H1 (cell line): ENCODE results near the gene ADRM1. TPM values are rescaled to one million over a fixed set of nuclear protein-coding genes. Genes with fewer than 3 reads are reported as not detected.

Experiments used
- CTCF ChIA-PET: fragments of 300-600 bp; sonication (Branson Sonifier 250); formaldehyde crosslinking; loops from one replicate; lab custom pipeline; 2021; ENCODE audit not compliant: partially characterized antibody; lab: Charles Lee
- POLR2A ChIA-PET: fragments of 300-600 bp; sonication (Branson Sonifier 250); formaldehyde crosslinking; loops from one replicate; lab custom pipeline; 2021; ENCODE audit warnings: inconsistent platforms; ENCODE audit not compliant: partially characterized antibody; lab: Charles Lee
- DNase-seq, 2 experiments: peaks; one replicate each; pipeline versions ENCODE4 v3.0.0 to v3.0.0-alpha.2; 2010 to 2022; ENCODE audit warnings: low spot score in 2 of 2, low read depth in 1 of 2, mixed read lengths in 1 of 2
- FAIRE-seq: peaks from 2 replicates; lab custom pipeline; 2011; peaks lifted over from hg19 to GRCh38; lab: Jason Lieb, UNC
- H2AFZ ChIP-seq: 2 replicates; pipeline ENCODE4 v1.8.1; 2012; ENCODE audit warnings: low read length, inconsistent platforms
- H2AK5ac ChIP-seq: 2 replicates; pipeline ENCODE4 v1.6.1; 2013; ENCODE audit warnings: low read depth, low read length
- H2BK120ac ChIP-seq: replicated peaks from 2 replicates; pipeline ENCODE3; 2013; ENCODE audit warnings: low read depth, low read length, inconsistent platforms
- H2BK12ac ChIP-seq: 2 replicates; pipeline ENCODE4 v1.6.1; 2013; ENCODE audit warnings: low read depth, low read length
- H2BK15ac ChIP-seq: 2 replicates; pipeline ENCODE4 v1.6.1; 2013; ENCODE audit warnings: low read length
- H2BK20ac ChIP-seq: 2 replicates; pipeline ENCODE4 v1.6.1; 2013; ENCODE audit warnings: low read length
- H2BK5ac ChIP-seq: 2 replicates; pipeline ENCODE4 v1.6.1; 2013; ENCODE audit warnings: low read depth, low read length
- H3K14ac ChIP-seq: 2 replicates; pipeline ENCODE4 v1.6.1; 2013; ENCODE audit warnings: inconsistent platforms; ENCODE audit not compliant: insufficient read length
- H3K18ac ChIP-seq: 2 replicates; pipeline ENCODE4 v1.6.1; 2013; ENCODE audit warnings: low read length; ENCODE audit errors: extremely low read depth
- H3K23ac ChIP-seq: 2 replicates; pipeline ENCODE4 v1.6.1; 2013; ENCODE audit warnings: inconsistent platforms; ENCODE audit not compliant: insufficient read length
- H3K23me2 ChIP-seq: 2 replicates; pipeline ENCODE4 v1.6.1; 2013; ENCODE audit warnings: low read depth, low read length
- H3K27ac ChIP-seq: 2 replicates; pipeline ENCODE4 v1.6.1; 2011; ENCODE audit warnings: low read depth, low read length, inconsistent platforms
- H3K27me3 ChIP-seq, 4 experiments: replicated peaks in 1 of 4; 1 replicate in 1 of 4; 2 replicates in 3 of 4; pipeline versions ENCODE4 v1.6.1 to v1.8.1; 2011 to 2013; ENCODE audit warnings: low read length in 3 of 4, mild to moderate bottlenecking in 3 of 4, inconsistent platforms in 2 of 4, mixed read lengths in 2 of 4, moderate library complexity in 1 of 4; ENCODE audit not compliant: control insufficient read depth in 3 of 4, insufficient read depth in 3 of 4; ENCODE audit errors: extremely low read depth in 1 of 4
- H3K36me3 ChIP-seq, 4 experiments: 2 replicates each; pipeline versions ENCODE4 v1.6.1 to v1.8.1; 2011 to 2013; ENCODE audit warnings: mild to moderate bottlenecking in 4 of 4, low read length in 3 of 4, moderate library complexity in 2 of 4, control low read depth in 1 of 4, inconsistent platforms in 1 of 4; ENCODE audit not compliant: insufficient read depth in 4 of 4, control insufficient read depth in 2 of 4
- H3K4ac ChIP-seq: replicated peaks from 2 replicates; pipeline ENCODE3; 2013; ENCODE audit warnings: low read length, low read depth, mixed read lengths, inconsistent platforms; ENCODE audit not compliant: insufficient read length
- H3K4me1 ChIP-seq, 4 experiments: replicated peaks in 1 of 4; 1 replicate in 1 of 4; 2 replicates in 3 of 4; pipeline versions ENCODE4 v1.6.1 to v1.8.1; 2011 to 2013; ENCODE audit warnings: low read length in 3 of 4, inconsistent platforms in 2 of 4, mixed read lengths in 1 of 4; ENCODE audit not compliant: insufficient read depth in 4 of 4, control insufficient read depth in 3 of 4
- H3K4me2 ChIP-seq, 2 experiments: 2 replicates each; pipeline versions ENCODE4 v1.6.1 to v1.8.1; 2011 to 2013; ENCODE audit warnings: low read depth in 2 of 2, low read length in 2 of 2, control low read depth in 1 of 2, inconsistent platforms in 1 of 2, mild to moderate bottlenecking in 1 of 2; ENCODE audit not compliant: insufficient read depth in 1 of 2
- H3K4me3 ChIP-seq, 4 experiments: fragments of 200-600, 300-600 bp in 1 of 4; sonication (generic), shearing (Covaris generic), sonication (Bioruptor Twin) in 1 of 4; 2 replicates each; pipeline versions ENCODE4 v1.5.1 to v1.8.1; 2011 to 2016; ENCODE audit warnings: low read length in 4 of 4, low read depth in 3 of 4, control low read depth in 2 of 4, inconsistent platforms in 2 of 4, mild to moderate bottlenecking in 2 of 4, mixed read lengths in 1 of 4, moderate library complexity in 1 of 4; ENCODE audit not compliant: insufficient read depth in 2 of 4; ENCODE audit errors: extremely low read depth in 1 of 4
- H3K56ac ChIP-seq: replicated peaks from 2 replicates; pipeline ENCODE3; 2013; ENCODE audit warnings: low read depth, mild to moderate bottlenecking, mixed read lengths, low read length, inconsistent platforms; ENCODE audit not compliant: insufficient read length
- H3K79me1 ChIP-seq: 2 replicates; pipeline ENCODE4 v1.6.1; 2013; ENCODE audit warnings: low read depth, low read length, control low read depth
- H3K79me2 ChIP-seq, 2 experiments: 2 replicates each; pipeline versions ENCODE4 v1.6.1 to v1.8.1; 2012 to 2013; ENCODE audit warnings: low read length in 2 of 2, mild to moderate bottlenecking in 2 of 2, inconsistent platforms in 1 of 2; ENCODE audit not compliant: insufficient read depth in 2 of 2, control insufficient read depth in 1 of 2
- H3K9ac ChIP-seq, 4 experiments: replicated peaks in 1 of 4; 1 replicate in 1 of 4; 2 replicates in 3 of 4; pipeline versions ENCODE4 v1.6.1 to v1.8.1; 2011 to 2013; ENCODE audit warnings: low read depth in 3 of 4, low read length in 3 of 4, control low read depth in 2 of 4, mild to moderate bottlenecking in 2 of 4, moderate library complexity in 2 of 4, inconsistent platforms in 1 of 4; ENCODE audit errors: extremely low read depth in 1 of 4
- H3K9me3 ChIP-seq, 2 experiments: 2 replicates each; pipeline versions ENCODE4 v1.6.1 to v1.8.1; 2012 to 2013; ENCODE audit warnings: mild to moderate bottlenecking in 2 of 2, moderate library complexity in 2 of 2, control low read depth in 1 of 2, inconsistent platforms in 1 of 2, low read depth in 1 of 2, low read length in 1 of 2, mixed read lengths in 1 of 2; ENCODE audit not compliant: insufficient read depth in 2 of 2
- H4K20me1 ChIP-seq, 2 experiments: replicated peaks in 1 of 2; 2 replicates each; pipeline versions ENCODE3 to v1.8.1; 2011 to 2013; ENCODE audit warnings: inconsistent platforms in 2 of 2, low read length in 2 of 2, mild to moderate bottlenecking in 1 of 2; ENCODE audit not compliant: insufficient read depth in 2 of 2, control insufficient read depth in 1 of 2
- H4K5ac ChIP-seq: 2 replicates; pipeline ENCODE4 v1.6.1; 2013; ENCODE audit warnings: low read length, low read depth, mixed read lengths, inconsistent platforms; ENCODE audit not compliant: insufficient read length
- H4K8ac ChIP-seq: 2 replicates; pipeline ENCODE4 v1.8.0; 2013; ENCODE audit warnings: mild to moderate bottlenecking, moderate library complexity, low read length, inconsistent platforms; ENCODE audit not compliant: insufficient read depth; ENCODE audit errors: extremely low read depth
- H4K91ac ChIP-seq: replicated peaks from 2 replicates; pipeline ENCODE3; 2013; ENCODE audit warnings: low read length, mixed read lengths, inconsistent platforms; ENCODE audit not compliant: insufficient read length
- ASH2L ChIP-seq: fragments of 200-600, 300-600 bp; sonication (generic); IDR thresholded peaks from one replicate; pipeline ENCODE4 v1.7.1; 2017; ENCODE audit warnings: low read length
- BACH1 ChIP-seq: IDR thresholded peaks from 2 replicates; pipeline ENCODE4 v1.6.1; 2012; ENCODE audit warnings: low read length, improper control_type of control experiment
- BRCA1 ChIP-seq: IDR thresholded peaks from 2 replicates; pipeline ENCODE4 v1.6.1; 2012; ENCODE audit warnings: low read depth, low read length, improper control_type of control experiment
- CREB1 ChIP-seq: IDR thresholded peaks from 2 replicates; pipeline ENCODE4 v1.6.1; 2012; ENCODE audit warnings: inconsistent platforms
- EP300 ChIP-seq, 2 experiments: IDR thresholded peaks; 1 replicate in 1 of 2; 2 replicates in 1 of 2; pipeline ENCODE4 v1.6.1; 2011 to 2012; ENCODE audit warnings: low read depth in 2 of 2, low read length in 2 of 2, mild to moderate bottlenecking in 2 of 2, borderline replicate concordance in 1 of 2, inconsistent platforms in 1 of 2, moderate library complexity in 1 of 2
- FOSL1 ChIP-seq: IDR thresholded peaks from 2 replicates; pipeline ENCODE4 v1.6.1; 2011; ENCODE audit warnings: mild to moderate bottlenecking, low read depth, low read length, moderate library complexity; ENCODE audit not compliant: insufficient read depth
- GTF2F1 ChIP-seq: IDR thresholded peaks from 2 replicates; pipeline ENCODE4 v1.6.1; 2012; ENCODE audit warnings: low read depth, low read length, improper control_type of control experiment, borderline replicate concordance
- HDAC6 ChIP-seq: IDR thresholded peaks from one replicate; pipeline ENCODE4 v1.7.1; 2012; ENCODE audit warnings: low read depth, mild to moderate bottlenecking, inconsistent platforms, low read length, moderate library complexity
- KDM1A ChIP-seq: fragments of 200-600, 300-600 bp; sonication (generic); IDR thresholded peaks from 2 replicates; pipeline ENCODE4 v1.7.1; 2016; ENCODE audit warnings: mild to moderate bottlenecking, low read length, borderline replicate concordance
- KDM4A ChIP-seq: IDR thresholded peaks from one replicate; pipeline ENCODE4 v1.7.1; 2012; ENCODE audit warnings: low read depth, mild to moderate bottlenecking, moderate library complexity, low read length, inconsistent platforms; ENCODE audit not compliant: severe bottlenecking
- RAD21 ChIP-seq, 2 experiments: IDR thresholded peaks in 1 of 2; conservative IDR thresholded peaks in 1 of 2; 2 replicates each; pipeline ENCODE4 v1.6.1; 2011; ENCODE audit warnings: low read depth in 2 of 2, low read length in 2 of 2, improper control_type of control experiment in 1 of 2, inconsistent platforms in 1 of 2, mild to moderate bottlenecking in 1 of 2, moderate library complexity in 1 of 2
- RNF2 ChIP-seq: fragments of 200-900, 300-1000 bp; sonication (generic); IDR thresholded peaks from 2 replicates; pipeline ENCODE4 v1.7.1; 2016; ENCODE audit warnings: borderline replicate concordance, low read depth, mild to moderate bottlenecking, antibody characterized with exemption, low read length; ENCODE audit not compliant: poor library complexity, severe bottlenecking; ENCODE audit errors: missing control alignments
- SIRT6 ChIP-seq: IDR thresholded peaks from one replicate; pipeline ENCODE4 v1.7.1; 2012; ENCODE audit warnings: low read length, inconsistent platforms
- TBP ChIP-seq: IDR thresholded peaks from 2 replicates; pipeline ENCODE4 v1.6.1; 2011; ENCODE audit warnings: low read depth, low read length, improper control_type of control experiment
- WGBS, 2 experiments: shearing (Covaris generic) in 1 of 2; methylation state at CpG; one replicate each; pipeline versions ENCODE4 v1.1.6 to v1.1.7; 2013 to 2015; ENCODE audit warnings: low lambda C conversion rate in 2 of 2, mixed read lengths in 2 of 2, inconsistent platforms in 1 of 2, low coverage in 1 of 2, missing lambda C conversion rate in 1 of 2; ENCODE audit not compliant: insufficient replicate concordance in 2 of 2, insufficient coverage in 1 of 2, insufficient read length in 1 of 2; ENCODE audit errors: extremely low coverage in 1 of 2, missing lambda C conversion rate in 1 of 2; 5-methylcytosine and 5-hydroxymethylcytosine counted together
- polyA plus RNA-seq, 7 experiments: library from polyadenylated mRNA; depleted of rRNA in 3 of 7; stranded (reverse) in 5 of 7; unstranded in 2 of 7; fragments of >200 nt in 5 of 7; fragments of 200-250 nt in 2 of 7; gene quantifications; 1 replicate in 5 of 7; 2 replicates in 1 of 7; 4 replicates in 1 of 7; pipeline versions ENCODE4 v1.2.1 to v1.2.3, GENCODE V29; 2011 to 2013; ENCODE audit warnings: missing spikeins in 2 of 7, mixed read lengths in 2 of 7
- total RNA-seq: library from RNA; stranded (reverse); fragmentation: NEBNext Ultra II Directional; extraction: Animal tissue kit (Norgen Biotek cat#: 25700); gene quantifications from 2 replicates; pipeline ENCODE4 v1.2.1, GENCODE V29; 2021

ADRM1 gene
- total and polyA plus RNA-seq, 2 of the 8 experiments (the other 6 are each of a cell fraction or from before 2014, with no cell fraction given): 126 to 214 TPM

DNA sequence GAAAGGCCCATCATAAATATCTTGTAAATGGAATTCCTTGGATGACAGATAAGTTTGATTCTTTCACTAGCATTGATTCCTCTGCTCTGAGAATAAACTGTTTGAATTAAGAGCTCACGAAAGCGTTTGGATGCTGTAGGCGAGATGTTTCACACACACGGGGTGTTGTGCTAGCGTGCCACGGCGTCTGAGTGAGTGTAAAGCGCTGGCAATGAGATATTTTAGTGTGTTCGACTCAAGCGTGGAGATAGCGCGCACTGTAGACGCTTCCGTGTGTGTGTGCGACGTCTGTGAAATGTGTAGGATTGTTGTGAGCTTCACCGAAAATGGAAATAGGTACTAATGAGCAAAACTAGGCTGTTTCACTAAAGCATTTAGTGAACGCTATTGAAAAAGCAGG, 29.4 kb upstream of the ADRM1 start:
- H2AK5ac ChIP-seq: no peak overlapping the region
- H3K9ac ChIP-seq: no peak overlapping the region
- POLR2A ChIA-PET: no interaction called here
- H3K4me3 ChIP-seq: no peak overlapping the region
- H2BK5ac ChIP-seq: no peak overlapping the region
- no peak for TF ChIP-seq CREB1
- no peak for TF ChIP-seq HDAC6
- no peak for TF ChIP-seq KDM4A
- TF ChIP-seq GTF2F1: no peak
- no peak for TF ChIP-seq EP300 (IDR thresholded peaks at IDR 0.05; ENCODE audit: borderline replicate concordance in 1 of 2, low read depth in 2 of 2, low read length in 2 of 2)
- no peak for TF ChIP-seq TBP
- TF ChIP-seq RAD21 (IDR thresholded peaks at IDR 0.05 in 1 of 2, conservative IDR thresholded peaks at IDR 0.05 in 1 of 2; ENCODE audit: low read depth in 2 of 2, low read length in 2 of 2): no peak
- TF ChIP-seq ASH2L: no peak
- no peak for TF ChIP-seq RNF2
- TF ChIP-seq BRCA1: no peak
- TF ChIP-seq BACH1: no peak
- no peak for TF ChIP-seq SIRT6
- TF ChIP-seq KDM1A: no peak
- no peak for TF ChIP-seq FOSL1
- no peak overlapping the region for H3K27ac ChIP-seq
- no peak overlapping the region for H3K14ac ChIP-seq
- H2AFZ ChIP-seq: no peak overlapping the region
- no peaks in the 10 kb centered on the region for H3K79me2 ChIP-seq
- H3K56ac ChIP-seq: no peak overlapping the region
- CTCF ChIA-PET: interaction anchor here (0.6 to 2.5 kb wide), 4 partner anchors 13 to 24 kb away, joined by 3 to 9 read pairs (median 4); no protein-coding TSS in a partner anchor
- no peak overlapping the region for H3K18ac ChIP-seq
- H4K91ac ChIP-seq: no peak overlapping the region
- no peak overlapping the region for H4K8ac ChIP-seq
- no peaks in the 10 kb centered on the region; the same call in 1 of the 2 replicates for H3K79me1 ChIP-seq
- H4K5ac ChIP-seq: no peak overlapping the region
- H2BK120ac ChIP-seq: no peak overlapping the region
- DNase-seq (no peak), FAIRE-seq (no peak)
- H4K20me1 ChIP-seq: peaks cover 8 to 9% of the 10 kb centered on the region in 2 experiments
- no peak overlapping the region for H3K4ac ChIP-seq
- H2BK15ac ChIP-seq: no peak overlapping the region
- H3K4me1 ChIP-seq: no peaks in the 10 kb centered on the region
- no peak overlapping the region for H3K4me2 ChIP-seq
- H3K23ac ChIP-seq: no peak overlapping the region
- H3K27me3 ChIP-seq: no peaks in the 10 kb centered on the region
- H3K23me2 ChIP-seq: no peaks in the 10 kb centered on the region; the same call in 1 of the 2 replicates
- 93% methylated on average over 18 of the region's 18 CpGs; no CpG with 5 or more reads in 1 of the 2 experiments for WGBS, 2 experiments
- H3K9me3 ChIP-seq: no peaks in the 10 kb centered on the region
- H3K36me3 ChIP-seq: peaks cover 0 to 10% (median 2%) of the 10 kb centered on the region in 4 experiments; a peak in 4 of 8 replicates
- H2BK12ac ChIP-seq: no peak overlapping the region
- no peak overlapping the region for H2BK20ac ChIP-seq
